Kidney epithelial cell (primary cell): ENCODE measurements around the gene TRAPPC12. TPM values are rescaled to one million over a fixed set of nuclear protein-coding genes. Genes with fewer than 3 reads are reported as not detected.

Source experiments
- DNase-seq: peaks from one replicate; pipeline ENCODE4 v3.0.0-alpha.2; 2010; ENCODE audit warnings: low read depth
- H3K27me3 ChIP-seq: 2 replicates; pipeline ENCODE4 v1.6.0; 2011; ENCODE audit warnings: low read length; ENCODE audit not compliant: control insufficient read depth, insufficient read depth
- H3K36me3 ChIP-seq: 2 replicates; pipeline ENCODE4 v1.5.1; 2011; ENCODE audit warnings: low read length; ENCODE audit not compliant: control insufficient read depth, insufficient read depth
- H3K4me3 ChIP-seq: 2 replicates; pipeline ENCODE4 v1.5.1; 2011; ENCODE audit warnings: low read depth, mild to moderate bottlenecking, control low read depth, low read length
- total RNA-seq: library from RNA; depleted of rRNA; stranded (reverse); fragments of >200 nt; gene quantifications from 2 replicates; pipeline ENCODE4 v1.2.3, GENCODE V29; 2015
- TF ChIP-seq, protein P1 (sequence below): IDR thresholded peaks from 2 replicates; pipeline ENCODE4 v1.5.1; 2011; ENCODE audit warnings: mild to moderate bottlenecking, moderate library complexity, low read length, control low read depth, inconsistent platforms; ENCODE audit not compliant: insufficient read depth, poor library complexity, severe bottlenecking

The TRAPPC12 gene
- total RNA-seq, 1 donor from 2014 or later = 47.7 TPM

DNA sequence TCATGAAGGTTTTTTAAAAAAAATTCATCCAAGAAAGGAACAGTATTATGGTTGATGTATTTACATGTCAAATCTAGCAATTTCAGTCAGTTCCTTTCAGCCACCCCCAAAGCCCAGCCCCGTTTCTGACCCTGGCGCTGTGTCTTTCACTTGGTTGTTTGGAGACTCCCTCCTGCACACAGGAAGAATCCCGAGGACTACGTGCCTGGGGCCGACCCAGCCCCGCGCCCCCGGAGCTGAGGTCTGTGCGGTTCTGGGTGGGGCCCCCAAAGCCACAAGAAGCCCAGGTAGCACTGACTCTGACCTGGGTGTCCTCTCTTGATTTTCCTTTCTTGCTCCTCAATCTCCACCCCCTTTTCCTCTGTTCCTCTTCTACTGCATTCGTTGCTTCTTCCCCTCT, 49.1 kb downstream of the TRAPPC12 start:
- TF ChIP-seq, protein P1, sequence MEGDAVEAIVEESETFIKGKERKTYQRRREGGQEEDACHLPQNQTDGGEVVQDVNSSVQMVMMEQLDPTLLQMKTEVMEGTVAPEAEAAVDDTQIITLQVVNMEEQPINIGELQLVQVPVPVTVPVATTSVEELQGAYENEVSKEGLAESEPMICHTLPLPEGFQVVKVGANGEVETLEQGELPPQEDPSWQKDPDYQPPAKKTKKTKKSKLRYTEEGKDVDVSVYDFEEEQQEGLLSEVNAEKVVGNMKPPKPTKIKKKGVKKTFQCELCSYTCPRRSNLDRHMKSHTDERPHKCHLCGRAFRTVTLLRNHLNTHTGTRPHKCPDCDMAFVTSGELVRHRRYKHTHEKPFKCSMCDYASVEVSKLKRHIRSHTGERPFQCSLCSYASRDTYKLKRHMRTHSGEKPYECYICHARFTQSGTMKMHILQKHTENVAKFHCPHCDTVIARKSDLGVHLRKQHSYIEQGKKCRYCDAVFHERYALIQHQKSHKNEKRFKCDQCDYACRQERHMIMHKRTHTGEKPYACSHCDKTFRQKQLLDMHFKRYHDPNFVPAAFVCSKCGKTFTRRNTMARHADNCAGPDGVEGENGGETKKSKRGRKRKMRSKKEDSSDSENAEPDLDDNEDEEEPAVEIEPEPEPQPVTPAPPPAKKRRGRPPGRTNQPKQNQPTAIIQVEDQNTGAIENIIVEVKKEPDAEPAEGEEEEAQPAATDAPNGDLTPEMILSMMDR = no peak
- Histone ChIP-seq H3K27me3 (no peaks in the 10 kb centered on the region), H3K4me3 (no peak overlapping the region), H3K36me3 (no peaks in the 10 kb centered on the region)
- DNase-seq = no peak

DNA sequence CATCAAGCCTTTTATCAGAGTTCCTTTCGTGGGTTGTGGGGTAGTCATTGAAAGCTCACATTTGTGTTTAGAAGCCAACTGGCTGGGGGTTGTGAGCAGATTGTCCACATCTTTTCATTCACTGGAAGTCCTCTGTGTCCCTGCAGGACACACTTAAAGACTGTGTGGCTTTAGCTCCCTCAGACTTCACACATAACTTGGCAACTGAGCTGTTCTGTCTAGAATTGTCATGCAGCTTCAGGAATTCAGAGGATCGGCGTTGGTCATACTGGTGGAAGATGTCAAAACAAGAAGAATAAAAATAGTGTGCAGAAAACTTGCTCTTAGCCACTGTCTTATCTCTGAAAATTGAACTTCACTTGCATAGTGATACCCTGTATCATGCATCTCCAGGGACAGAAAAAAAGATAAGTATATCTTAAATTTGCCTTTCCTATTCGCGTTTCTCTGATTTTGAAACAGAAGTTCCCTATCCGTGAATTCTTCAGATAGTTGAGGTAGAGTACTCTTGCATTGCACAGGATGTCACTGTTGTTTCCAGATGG, 49.6 kb downstream of the TRAPPC12 start:
- no peak for DNase-seq
- Histone ChIP-seq H3K36me3 (no peaks in the 10 kb centered on the region), H3K4me3 (no peak overlapping the region), H3K27me3 (no peaks in the 10 kb centered on the region)
- TF ChIP-seq, protein P1 = no peak

DNA sequence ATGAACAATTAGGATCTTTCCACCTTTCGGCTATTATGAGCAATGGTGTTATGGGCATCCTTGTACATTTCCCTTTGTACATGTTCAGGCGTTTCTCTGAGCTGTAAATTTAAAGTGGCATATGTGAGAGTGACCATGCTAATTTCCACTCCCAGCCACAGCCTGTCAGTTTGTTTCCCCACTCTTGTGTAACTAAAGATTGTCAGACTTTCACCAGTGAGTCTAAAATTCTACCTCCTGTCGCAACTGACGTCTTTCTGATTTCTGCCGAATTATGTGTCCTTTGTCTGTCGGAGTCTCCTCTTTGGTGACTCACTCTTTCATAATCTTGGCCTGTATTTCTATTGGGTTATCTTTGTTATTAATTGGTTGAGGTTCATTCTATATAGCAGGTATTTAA, 50.7 kb downstream of the TRAPPC12 start:
- Histone ChIP-seq H3K4me3 (no peak overlapping the region), H3K27me3 (no peaks in the 10 kb centered on the region), H3K36me3 (no peaks in the 10 kb centered on the region)
- TF ChIP-seq, protein P1 = no peak
- no peak for DNase-seq

DNA sequence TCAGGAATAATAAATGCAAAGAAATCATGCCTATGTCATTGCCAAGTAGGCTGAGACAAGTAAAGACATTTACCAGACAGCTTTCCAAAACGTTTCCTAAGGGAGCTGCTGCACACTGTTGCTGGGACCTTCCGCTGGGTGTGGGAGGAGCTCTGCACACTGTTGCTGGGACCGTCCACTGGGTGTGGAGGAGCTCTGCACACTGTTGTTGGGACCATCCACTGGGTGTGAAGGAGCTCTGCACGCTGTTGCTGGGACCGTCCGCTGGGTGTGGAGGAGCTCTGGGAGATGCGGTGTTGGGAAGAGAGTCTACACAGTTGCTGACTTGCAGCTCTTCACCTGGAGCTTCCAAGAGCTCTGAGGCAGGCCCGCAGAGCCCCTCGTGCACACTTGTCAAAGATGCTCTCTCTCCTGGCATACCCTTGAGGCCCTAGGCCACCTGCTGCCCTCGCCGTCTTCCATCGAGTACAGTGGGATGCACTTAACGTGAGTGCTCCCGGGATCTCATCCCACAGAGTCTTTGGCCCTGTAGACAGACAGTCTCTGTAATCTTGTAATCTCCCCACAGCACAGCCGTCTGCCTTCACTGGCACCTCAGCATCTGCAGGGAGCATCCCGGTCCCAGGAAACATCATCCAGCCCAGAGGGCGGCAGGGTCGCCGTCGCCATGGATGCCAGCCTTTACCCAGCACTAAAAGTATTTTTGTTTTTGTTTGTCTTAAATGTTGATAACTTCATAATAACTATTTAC, 51.4 kb downstream of the TRAPPC12 start:
- no peak for DNase-seq
- TF ChIP-seq, protein P1 = no peak
- H3K4me3 ChIP-seq = no peak overlapping the region
- no peaks in the 10 kb centered on the region for H3K27me3 ChIP-seq
- no peaks in the 10 kb centered on the region for H3K36me3 ChIP-seq

DNA sequence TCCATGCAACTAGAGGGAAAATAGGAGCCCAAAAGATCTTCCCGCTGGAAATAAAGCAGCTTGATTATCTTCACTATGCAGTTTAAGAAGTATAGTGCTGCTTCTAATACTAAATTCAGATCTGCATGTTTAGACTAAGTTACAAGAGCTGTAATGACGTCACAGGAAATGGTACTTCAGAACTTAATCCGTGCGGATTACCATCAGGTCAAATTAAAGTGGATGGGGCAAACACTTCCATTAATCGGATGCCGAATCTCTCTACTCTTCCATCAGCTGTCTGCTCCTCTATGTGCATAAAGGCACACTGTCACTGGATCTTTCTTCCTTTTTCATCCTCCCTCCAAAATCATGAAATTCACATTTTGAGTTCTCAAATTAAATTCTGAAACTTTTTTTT, 52.6 kb downstream of the TRAPPC12 start:
- no peaks in the 10 kb centered on the region for H3K36me3 ChIP-seq
- TF ChIP-seq, protein P1 = no peak
- no peaks in the 10 kb centered on the region for H3K27me3 ChIP-seq
- no peak for DNase-seq
- H3K4me3 ChIP-seq = no peak overlapping the region

DNA sequence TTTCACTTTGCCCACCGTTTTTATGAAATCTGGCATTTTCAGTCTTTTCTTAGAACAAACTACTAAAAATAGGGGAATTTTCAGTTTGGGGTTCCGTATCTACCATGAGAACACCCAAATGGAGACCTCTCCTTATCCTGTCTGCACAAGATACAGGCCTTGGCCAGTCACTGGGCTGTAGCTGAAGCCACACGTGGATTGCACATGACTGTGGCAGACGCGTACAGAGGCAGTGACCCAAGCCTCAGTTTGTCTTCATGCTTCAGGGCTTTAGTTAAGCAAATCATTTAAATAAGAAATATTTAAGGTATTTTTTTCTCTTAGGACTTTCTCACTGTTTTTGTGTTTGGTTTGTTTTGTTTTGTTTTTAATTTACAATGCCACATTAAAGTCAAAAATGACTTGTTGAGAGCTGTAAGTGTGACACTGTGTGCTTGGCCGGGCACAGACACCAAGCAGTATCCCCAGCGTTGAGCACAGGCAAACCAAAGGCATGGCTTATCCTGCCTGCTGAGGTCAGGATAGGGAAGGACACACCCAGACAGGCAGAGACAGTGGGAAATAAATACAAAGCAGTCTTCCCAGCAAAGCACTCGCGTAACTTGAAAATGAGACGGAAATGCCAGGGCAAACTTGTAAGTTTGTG, 53.3 kb downstream of the TRAPPC12 start:
- TF ChIP-seq, protein P1 = no peak
- Histone ChIP-seq H3K27me3 (no peaks in the 10 kb centered on the region), H3K4me3 (no peak overlapping the region), H3K36me3 (no peaks in the 10 kb centered on the region)
- no peak for DNase-seq
